A549 (cell line): ENCODE results near the gene HLA-G. TPM values are rescaled to one million over a fixed set of nuclear protein-coding genes. Genes with fewer than 3 reads are reported as not detected.

Source experiments
- ATAC-seq, 2 experiments: fragments of 200-7000 bp in 1 of 2; fragments of >200 bp in 1 of 2; cut with Nextera tagmentation in 1 of 2; cut with Tn5 transposase in 1 of 2; 3 replicates each; pipeline versions ENCODE4 v1.8.0 to v1.9.1; 2018 to 2020; ENCODE audit warnings: mild to moderate bottlenecking in 1 of 2, moderate library complexity in 1 of 2
- CTCF ChIA-PET: fragments of 300-600 bp; sonication (Branson Sonifier 250); formaldehyde crosslinking; extraction: SDS; loops from one replicate; lab custom pipeline; 2021; ENCODE audit warnings: antibody characterized with exemption, inconsistent platforms; lab: Yijun Ruan, JAX
- POLR2A ChIA-PET: fragments of 350-600 bp; formaldehyde crosslinking; extraction: SDS; loops from one replicate; lab custom pipeline; 2021; ENCODE audit warnings: antibody characterized with exemption, inconsistent platforms; lab: Yijun Ruan, JAX
- DNase-seq, 2 experiments: peaks; one replicate each; pipeline versions ENCODE4 v3.0.0 to v3.0.0-alpha.2; 2011 to 2016; ENCODE audit warnings: low read depth in 1 of 2, low spot score in 1 of 2
- FAIRE-seq: peaks from 2 replicates; lab custom pipeline; 2011; peaks lifted over from hg19 to GRCh38; lab: Jason Lieb, UNC
- H3K27ac ChIP-seq, 2 experiments: fragments of >200 bp; sonication (Bioruptor Twin); formaldehyde crosslinking; 3 replicates each; pipeline ENCODE4 v1.5.1; 2016 to 2017
- H3K4me1 ChIP-seq: fragments of >200 bp; sonication (Bioruptor Twin); formaldehyde crosslinking; 3 replicates; pipeline ENCODE4 v1.6.1; 2016
- H3K4me2 ChIP-seq: fragments of >200 bp; sonication (Bioruptor Twin); formaldehyde crosslinking; 3 replicates; pipeline ENCODE4 v1.6.1; 2016
- H3K4me3 ChIP-seq: fragments of >200 bp; sonication (Bioruptor Twin); formaldehyde crosslinking; 3 replicates; pipeline ENCODE4 v1.5.1; 2016
- H3K9me3 ChIP-seq: fragments of >200 bp; sonication (Bioruptor Twin); formaldehyde crosslinking; 3 replicates; pipeline ENCODE4 v1.6.1; 2016
- CBX2 ChIP-seq: fragments of 200-600 bp; sonication (generic); IDR thresholded peaks from 2 replicates; pipeline ENCODE4 v1.6.1; 2016; ENCODE audit warnings: low read depth, mild to moderate bottlenecking, borderline replicate concordance
- CEBPB ChIP-seq, 2 experiments: fragments of >200 bp in 1 of 2; sonication (Bioruptor Twin) in 1 of 2; formaldehyde crosslinking in 1 of 2; IDR thresholded peaks; 2 replicates each; pipeline ENCODE4 v1.6.1; 2012 to 2016
- CHD2 ChIP-seq: fragments of 150-350 bp; IDR thresholded peaks from 2 replicates; pipeline ENCODE4 v1.6.1; 2014; ENCODE audit warnings: low read length; ENCODE audit not compliant: partially characterized antibody
- CTCF ChIP-seq: fragments of >200 bp; sonication (Bioruptor Twin); formaldehyde crosslinking; IDR thresholded peaks from 3 replicates; pipeline ENCODE4 v1.5.1; 2016
- EHMT2 ChIP-seq: fragments of 200-600 bp; sonication (generic); IDR thresholded peaks from 2 replicates; pipeline ENCODE4 v1.6.1; 2016; ENCODE audit warnings: antibody characterized with exemption, low read depth, mild to moderate bottlenecking, moderate library complexity
- EP300 ChIP-seq, 2 experiments: fragments of >200 bp; sonication (Bioruptor Twin); formaldehyde crosslinking; IDR thresholded peaks; 2 replicates in 1 of 2; 3 replicates in 1 of 2; pipeline ENCODE4 v1.6.1; 2016 to 2017
- ESRRA ChIP-seq: fragments of 150-350 bp; IDR thresholded peaks from 2 replicates; pipeline ENCODE4 v1.6.1; 2014; ENCODE audit warnings: mild to moderate bottlenecking, low read length, borderline replicate concordance
- FOXS1 ChIP-seq: fragments of 250-450 bp; sonication (Bioruptor Pico); IDR thresholded peaks from 2 replicates; pipeline ENCODE4 v1.5.0; 2020; ENCODE audit warnings: mild to moderate bottlenecking, moderate library complexity
- GATA3 ChIP-seq: IDR thresholded peaks from 2 replicates; pipeline ENCODE4 v1.6.1; 2012; ENCODE audit warnings: borderline replicate concordance
- HEYL ChIP-seq: fragments of 250-450 bp; sonication (Bioruptor Pico); IDR thresholded peaks from 2 replicates; pipeline ENCODE4 v1.8.0; 2021; ENCODE audit warnings: mild to moderate bottlenecking, moderate library complexity
- HOXA7 ChIP-seq: fragments of 250-450 bp; sonication (Bioruptor Pico); IDR thresholded peaks from 2 replicates; pipeline ENCODE4 v1.5.0; 2020; ENCODE audit warnings: mild to moderate bottlenecking, moderate library complexity
- JUN ChIP-seq, 2 experiments: fragments of >200 bp; sonication (Bioruptor Twin); formaldehyde crosslinking; IDR thresholded peaks; 2 replicates in 1 of 2; 3 replicates in 1 of 2; pipeline ENCODE4 v1.6.1; 2016 to 2017
- JUNB ChIP-seq: fragments of >200 bp; sonication (Bioruptor Twin); formaldehyde crosslinking; IDR thresholded peaks from 2 replicates; pipeline ENCODE4 v1.6.1; 2016
- KDM5A ChIP-seq: fragments of 200-600 bp; sonication (generic); IDR thresholded peaks from 2 replicates; pipeline ENCODE4 v1.6.1; 2016; ENCODE audit warnings: antibody characterized with exemption, mild to moderate bottlenecking
- MAFK ChIP-seq: fragments of 450-650 bp; IDR thresholded peaks from 2 replicates; pipeline ENCODE4 v1.6.1; 2014; ENCODE audit not compliant: partially characterized antibody
- MYC ChIP-seq: IDR thresholded peaks from 2 replicates; pipeline ENCODE4 v1.6.1; 2012; ENCODE audit warnings: mild to moderate bottlenecking, inconsistent platforms, low read length, improper control_type of control experiment, borderline replicate concordance
- NR3C1 ChIP-seq: fragments of >200 bp; sonication (Bioruptor Twin); formaldehyde crosslinking; IDR thresholded peaks from 3 replicates; pipeline ENCODE4 v1.6.1; 2017
- POLR2AphosphoS2 ChIP-seq: conservative IDR thresholded peaks from 2 replicates; pipeline ENCODE4 v1.6.1; 2012; ENCODE audit warnings: low read length, improper control_type of control experiment, inconsistent platforms
- RARB ChIP-seq: fragments of 250-450 bp; sonication (Bioruptor Pico); IDR thresholded peaks from 2 replicates; pipeline ENCODE4 v1.8.0; 2021; ENCODE audit warnings: mild to moderate bottlenecking, moderate library complexity
- REST ChIP-seq: fragments of 200-600 bp; sonication (generic); IDR thresholded peaks from 2 replicates; pipeline ENCODE4 v1.6.1; 2016; ENCODE audit warnings: antibody characterized with exemption, mild to moderate bottlenecking, moderate library complexity
- RNF2 ChIP-seq: fragments of 200-600 bp; sonication (generic); IDR thresholded peaks from 2 replicates; pipeline ENCODE4 v1.6.1; 2016; ENCODE audit warnings: low read depth, mild to moderate bottlenecking, antibody characterized with exemption, moderate library complexity, borderline replicate concordance
- ZFP36 ChIP-seq: fragments of 450-650 bp; IDR thresholded peaks from 2 replicates; pipeline ENCODE4 v1.6.1; 2014; ENCODE audit warnings: borderline replicate concordance; ENCODE audit not compliant: partially characterized antibody
- ZNF302 ChIP-seq: fragments of 250-450 bp; sonication (Bioruptor Pico); IDR thresholded peaks from 2 replicates; pipeline ENCODE4 v1.9.0; 2021; ENCODE audit warnings: inconsistent platforms, mild to moderate bottlenecking, moderate library complexity
- WGBS: methylation state at CpG from one replicate; pipeline ENCODE4 v1.1.6; 2017; ENCODE audit errors: missing lambda C conversion rate; 5-methylcytosine and 5-hydroxymethylcytosine counted together
- polyA plus RNA-seq, 4 experiments: library from polyadenylated mRNA; depleted of rRNA in 3 of 4; stranded (reverse); fragments of >200 nt; fragmentation: RNase III in 1 of 4; extraction: RNeasy Plus Mini Kit Qiagen cat#74134 plus additional on column Dnase treatment in 1 of 4; gene quantifications; 2 replicates in 3 of 4; 3 replicates in 1 of 4; pipeline ENCODE4 v1.2.3, GENCODE V29; 2011 to 2017
- TF ChIP-seq, protein P1 (sequence below): fragments of 250-450 bp; sonication (Bioruptor Pico); IDR thresholded peaks from 2 replicates; pipeline ENCODE4 v1.5.0; 2021; ENCODE audit warnings: mild to moderate bottlenecking, moderate library complexity, borderline replicate concordance
- TF ChIP-seq, protein P2 (sequence below): fragments of 250-450 bp; sonication (Bioruptor Pico); IDR thresholded peaks from 2 replicates; pipeline ENCODE4 v1.5.0; 2020; ENCODE audit warnings: low read depth, mild to moderate bottlenecking, moderate library complexity
- TF ChIP-seq, protein P3 (sequence below): IDR thresholded peaks from 2 replicates; pipeline ENCODE4 v1.6.1; 2012; ENCODE audit warnings: low read depth, borderline replicate concordance
- TF ChIP-seq, protein P4 (sequence below): fragments of >200 bp; sonication (Bioruptor Twin); formaldehyde crosslinking; IDR thresholded peaks from 2 replicates; pipeline ENCODE4 v1.6.1; 2016

Gene HLA-G
- polyA plus RNA-seq, 2 of the 4 experiments (the other 2 are of a cell fraction) = 0.06 TPM; not detected in 1

DNA sequence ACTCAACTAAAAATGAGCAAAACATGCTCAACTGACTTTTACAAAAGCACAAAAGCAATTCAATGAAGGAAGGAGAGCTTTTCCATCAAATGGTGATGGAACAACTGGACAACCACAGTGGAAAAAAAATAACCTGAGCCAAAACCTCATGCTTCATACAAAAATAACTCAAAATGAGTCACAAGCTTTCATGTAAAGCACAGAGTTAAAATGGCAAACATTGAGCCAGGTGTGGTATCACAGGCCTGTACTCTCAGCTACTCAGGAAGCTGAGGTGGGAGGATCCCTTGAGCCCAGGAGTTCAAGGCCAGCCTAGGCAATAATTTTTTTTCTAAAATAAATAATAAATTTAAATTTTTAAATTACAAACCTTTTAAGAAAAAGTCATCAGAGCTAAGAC lies 18.4 kb upstream of the HLA-G start:
- TF ChIP-seq MYC = no peak
- TF ChIP-seq, protein P1, sequence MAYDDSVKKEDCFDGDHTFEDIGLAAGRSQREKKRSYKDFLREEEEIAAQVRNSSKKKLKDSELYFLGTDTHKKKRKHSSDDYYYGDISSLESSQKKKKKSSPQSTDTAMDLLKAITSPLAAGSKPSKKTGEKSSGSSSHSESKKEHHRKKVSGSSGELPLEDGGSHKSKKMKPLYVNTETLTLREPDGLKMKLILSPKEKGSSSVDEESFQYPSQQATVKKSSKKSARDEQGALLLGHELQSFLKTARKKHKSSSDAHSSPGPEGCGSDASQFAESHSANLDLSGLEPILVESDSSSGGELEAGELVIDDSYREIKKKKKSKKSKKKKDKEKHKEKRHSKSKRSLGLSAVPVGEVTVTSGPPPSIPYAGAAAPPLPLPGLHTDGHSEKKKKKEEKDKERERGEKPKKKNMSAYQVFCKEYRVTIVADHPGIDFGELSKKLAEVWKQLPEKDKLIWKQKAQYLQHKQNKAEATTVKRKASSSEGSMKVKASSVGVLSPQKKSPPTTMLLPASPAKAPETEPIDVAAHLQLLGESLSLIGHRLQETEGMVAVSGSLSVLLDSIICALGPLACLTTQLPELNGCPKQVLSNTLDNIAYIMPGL (CRISPR knock-in tag) = no peak
- no peak for TF ChIP-seq JUN (IDR thresholded peaks at IDR 0.05)
- no peak for TF ChIP-seq CBX2
- TF ChIP-seq ZNF302 = no peak
- TF ChIP-seq MAFK = no peak
- TF ChIP-seq HOXA7 (CRISPR knock-in tag) = no peak
- no peak for TF ChIP-seq ZFP36
- TF ChIP-seq HEYL (CRISPR knock-in tag) = no peak
- TF ChIP-seq CHD2 = no peak
- no peak for TF ChIP-seq REST
- TF ChIP-seq, protein P2, sequence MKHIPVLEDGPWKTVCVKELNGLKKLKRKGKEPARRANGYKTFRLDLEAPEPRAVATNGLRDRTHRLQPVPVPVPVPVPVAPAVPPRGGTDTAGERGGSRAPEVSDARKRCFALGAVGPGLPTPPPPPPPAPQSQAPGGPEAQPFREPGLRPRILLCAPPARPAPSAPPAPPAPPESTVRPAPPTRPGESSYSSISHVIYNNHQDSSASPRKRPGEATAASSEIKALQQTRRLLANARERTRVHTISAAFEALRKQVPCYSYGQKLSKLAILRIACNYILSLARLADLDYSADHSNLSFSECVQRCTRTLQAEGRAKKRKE (CRISPR knock-in tag) = no peak
- TF ChIP-seq RARB = no peak
- no peak for TF ChIP-seq NR3C1
- TF ChIP-seq KDM5A = no peak
- no peak for TF ChIP-seq FOXS1
- no peak for TF ChIP-seq ESRRA
- no peak for TF ChIP-seq JUNB
- TF ChIP-seq, protein P3, sequence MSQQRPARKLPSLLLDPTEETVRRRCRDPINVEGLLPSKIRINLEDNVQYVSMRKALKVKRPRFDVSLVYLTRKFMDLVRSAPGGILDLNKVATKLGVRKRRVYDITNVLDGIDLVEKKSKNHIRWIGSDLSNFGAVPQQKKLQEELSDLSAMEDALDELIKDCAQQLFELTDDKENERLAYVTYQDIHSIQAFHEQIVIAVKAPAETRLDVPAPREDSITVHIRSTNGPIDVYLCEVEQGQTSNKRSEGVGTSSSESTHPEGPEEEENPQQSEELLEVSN = no peak
- TF ChIP-seq EP300 (IDR thresholded peaks at IDR 0.05) = no peak
- no peaks in the 10 kb centered on the region for H3K9me3 ChIP-seq
- DNase-seq (no peak), FAIRE-seq (no peak), ATAC-seq (no peak)
- no peak overlapping the region for H3K27ac ChIP-seq
- ChIA-PET POLR2A (no interaction called here), CTCF (interaction anchor here (1.1 to 1.4 kb wide), 2 partner anchors 31 to 103 kb away, joined by 3 read pairs; no protein-coding TSS in a partner anchor)
- no peak overlapping the region for H3K4me3 ChIP-seq
- H3K4me2 ChIP-seq = no peak overlapping the region
- no peaks in the 10 kb centered on the region for H3K4me1 ChIP-seq

DNA sequence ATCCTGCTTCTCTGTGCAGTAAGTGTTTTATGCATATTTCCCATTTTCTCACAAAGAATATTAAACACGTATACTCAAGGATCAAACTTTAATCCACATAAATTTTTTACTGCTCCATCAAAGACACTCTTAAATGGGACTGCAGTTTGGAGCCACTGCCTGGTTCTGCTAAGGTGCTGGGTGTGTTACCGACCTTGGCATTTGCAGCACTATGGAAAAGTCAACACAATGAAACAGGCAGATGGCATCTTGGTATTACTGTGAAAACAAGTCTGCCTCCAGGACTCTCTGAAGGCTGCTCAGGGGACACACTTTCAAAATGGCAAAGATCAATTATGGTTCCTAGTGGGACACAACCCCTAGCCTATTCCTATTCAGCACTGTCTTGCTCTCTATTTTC lies 17.3 kb upstream of the HLA-G start:
- Histone ChIP-seq H3K4me3 (no peak overlapping the region), H3K4me1 (no peaks in the 10 kb centered on the region), H3K27ac (no peak overlapping the region), H3K4me2 (no peak overlapping the region), H3K9me3 (no peaks in the 10 kb centered on the region)
- no peak for ATAC-seq
- WGBS = 36% methylated on average over 2 of the region's 2 CpGs
- ChIA-PET POLR2A (no interaction called here), CTCF (interaction anchor here (1.9 kb wide), 1 partner anchor 72 kb away, joined by 4 read pairs; no protein-coding TSS in a partner anchor)
- no peak for FAIRE-seq
- no peak for DNase-seq
- no peak for TF ChIP-seq GATA3
- no peak for TF ChIP-seq ZFP36
- no peak for TF ChIP-seq ESRRA
- TF ChIP-seq HEYL (CRISPR knock-in tag) = no peak
- no peak for TF ChIP-seq RNF2
- TF ChIP-seq CTCF = no peak
- TF ChIP-seq NR3C1 = no peak
- no peak for TF ChIP-seq EHMT2
- TF ChIP-seq ZNF302 = no peak
- TF ChIP-seq, protein P4, sequence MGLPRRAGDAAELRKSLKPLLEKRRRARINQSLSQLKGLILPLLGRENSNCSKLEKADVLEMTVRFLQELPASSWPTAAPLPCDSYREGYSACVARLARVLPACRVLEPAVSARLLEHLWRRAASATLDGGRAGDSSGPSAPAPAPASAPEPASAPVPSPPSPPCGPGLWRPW = no peak
- TF ChIP-seq CEBPB (IDR thresholded peaks at IDR 0.05) = no peak
- TF ChIP-seq POLR2AphosphoS2 = no peak
- no peak for TF ChIP-seq RARB
- TF ChIP-seq, protein P1 (CRISPR knock-in tag) = no peak
